ENCODE measurements around the gene S100A5. TPM values are rescaled to one million over a fixed set of nuclear protein-coding genes. Genes with fewer than 3 reads are reported as not detected.

S100A5 gene
- total and polyA plus RNA-seq, 9 of the 15 experiments (the other 6 are each of a cell fraction or from before 2014, with no cell fraction given) = 0.56 to 1.4 (median 0.64) TPM; not detected in 5

DNA sequence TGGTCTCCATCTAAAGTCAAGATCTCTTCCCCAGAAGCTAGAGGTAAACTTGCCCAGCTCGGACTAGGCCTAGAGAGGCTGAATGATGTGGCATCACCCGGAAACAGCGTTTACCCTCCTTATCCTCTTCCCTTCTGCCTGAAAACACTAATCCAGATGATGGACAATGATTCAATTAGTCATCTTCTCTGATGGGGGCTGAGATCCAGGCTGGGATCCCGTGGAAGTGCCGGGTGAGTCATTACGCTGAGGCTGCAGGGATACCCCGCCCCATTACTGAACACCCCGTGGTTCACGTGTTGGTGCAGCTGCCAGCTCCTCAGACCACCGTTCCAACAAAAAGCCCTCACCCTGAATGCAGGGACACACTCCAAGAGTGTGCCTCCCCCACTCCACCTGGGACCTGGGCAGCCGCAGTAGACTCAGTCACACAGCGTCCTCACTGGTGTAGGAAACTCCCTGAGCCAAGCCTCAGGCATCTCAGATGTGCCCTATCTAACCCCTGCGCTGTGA is 7.0 kb downstream of the S100A5 start:
- no TSS peak for BruUV-seq (replicated peaks)
- TF ChIP-seq SMARCC2 (IDR thresholded peaks at IDR 0.05; ENCODE audit: low read depth) = no peak
- no peak for TF ChIP-seq COPS2 (conservative IDR thresholded peaks at IDR 0.05)
- TF ChIP-seq, protein P1, sequence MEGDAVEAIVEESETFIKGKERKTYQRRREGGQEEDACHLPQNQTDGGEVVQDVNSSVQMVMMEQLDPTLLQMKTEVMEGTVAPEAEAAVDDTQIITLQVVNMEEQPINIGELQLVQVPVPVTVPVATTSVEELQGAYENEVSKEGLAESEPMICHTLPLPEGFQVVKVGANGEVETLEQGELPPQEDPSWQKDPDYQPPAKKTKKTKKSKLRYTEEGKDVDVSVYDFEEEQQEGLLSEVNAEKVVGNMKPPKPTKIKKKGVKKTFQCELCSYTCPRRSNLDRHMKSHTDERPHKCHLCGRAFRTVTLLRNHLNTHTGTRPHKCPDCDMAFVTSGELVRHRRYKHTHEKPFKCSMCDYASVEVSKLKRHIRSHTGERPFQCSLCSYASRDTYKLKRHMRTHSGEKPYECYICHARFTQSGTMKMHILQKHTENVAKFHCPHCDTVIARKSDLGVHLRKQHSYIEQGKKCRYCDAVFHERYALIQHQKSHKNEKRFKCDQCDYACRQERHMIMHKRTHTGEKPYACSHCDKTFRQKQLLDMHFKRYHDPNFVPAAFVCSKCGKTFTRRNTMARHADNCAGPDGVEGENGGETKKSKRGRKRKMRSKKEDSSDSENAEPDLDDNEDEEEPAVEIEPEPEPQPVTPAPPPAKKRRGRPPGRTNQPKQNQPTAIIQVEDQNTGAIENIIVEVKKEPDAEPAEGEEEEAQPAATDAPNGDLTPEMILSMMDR (IDR thresholded peaks at IDR 0.05 in 2 of 3, conservative IDR thresholded peaks at IDR 0.05 in 1 of 3; ENCODE audit: insufficient read depth in 2 of 3, low read depth in 1 of 3, low read length in 3 of 3) = no peak
- TF ChIP-seq ETV5 (CRISPR knock-in tag; IDR thresholded peaks at IDR 0.05; ENCODE audit: low read depth) = 0 out of 2 replicates have a peak, but pooled peaks have one; percentile 36
- TF ChIP-seq, protein P2, sequence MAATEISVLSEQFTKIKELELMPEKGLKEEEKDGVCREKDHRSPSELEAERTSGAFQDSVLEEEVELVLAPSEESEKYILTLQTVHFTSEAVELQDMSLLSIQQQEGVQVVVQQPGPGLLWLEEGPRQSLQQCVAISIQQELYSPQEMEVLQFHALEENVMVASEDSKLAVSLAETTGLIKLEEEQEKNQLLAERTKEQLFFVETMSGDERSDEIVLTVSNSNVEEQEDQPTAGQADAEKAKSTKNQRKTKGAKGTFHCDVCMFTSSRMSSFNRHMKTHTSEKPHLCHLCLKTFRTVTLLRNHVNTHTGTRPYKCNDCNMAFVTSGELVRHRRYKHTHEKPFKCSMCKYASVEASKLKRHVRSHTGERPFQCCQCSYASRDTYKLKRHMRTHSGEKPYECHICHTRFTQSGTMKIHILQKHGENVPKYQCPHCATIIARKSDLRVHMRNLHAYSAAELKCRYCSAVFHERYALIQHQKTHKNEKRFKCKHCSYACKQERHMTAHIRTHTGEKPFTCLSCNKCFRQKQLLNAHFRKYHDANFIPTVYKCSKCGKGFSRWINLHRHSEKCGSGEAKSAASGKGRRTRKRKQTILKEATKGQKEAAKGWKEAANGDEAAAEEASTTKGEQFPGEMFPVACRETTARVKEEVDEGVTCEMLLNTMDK (IDR thresholded peaks at IDR 0.05; ENCODE audit: borderline replicate concordance, insufficient read depth, low read depth, low read length, poor library complexity, severe bottlenecking) = no peak
- no peak for TF ChIP-seq RB1 (IDR thresholded peaks at IDR 0.05; ENCODE audit: low read depth)
- no peak for TF ChIP-seq DMBX1 (CRISPR knock-in tag; IDR thresholded peaks at IDR 0.05; ENCODE audit: borderline replicate concordance)
- TF ChIP-seq NR2C2 (CRISPR knock-in tag; IDR thresholded peaks at IDR 0.05) = no peak
- no peak for TF ChIP-seq NR2C2 (tag; IDR thresholded peaks at IDR 0.05)
- peak; percentile 74 for TF ChIP-seq BHLHE40 (IDR thresholded peaks at IDR 0.05; ENCODE audit: low read length)
- TF ChIP-seq, protein P3, sequence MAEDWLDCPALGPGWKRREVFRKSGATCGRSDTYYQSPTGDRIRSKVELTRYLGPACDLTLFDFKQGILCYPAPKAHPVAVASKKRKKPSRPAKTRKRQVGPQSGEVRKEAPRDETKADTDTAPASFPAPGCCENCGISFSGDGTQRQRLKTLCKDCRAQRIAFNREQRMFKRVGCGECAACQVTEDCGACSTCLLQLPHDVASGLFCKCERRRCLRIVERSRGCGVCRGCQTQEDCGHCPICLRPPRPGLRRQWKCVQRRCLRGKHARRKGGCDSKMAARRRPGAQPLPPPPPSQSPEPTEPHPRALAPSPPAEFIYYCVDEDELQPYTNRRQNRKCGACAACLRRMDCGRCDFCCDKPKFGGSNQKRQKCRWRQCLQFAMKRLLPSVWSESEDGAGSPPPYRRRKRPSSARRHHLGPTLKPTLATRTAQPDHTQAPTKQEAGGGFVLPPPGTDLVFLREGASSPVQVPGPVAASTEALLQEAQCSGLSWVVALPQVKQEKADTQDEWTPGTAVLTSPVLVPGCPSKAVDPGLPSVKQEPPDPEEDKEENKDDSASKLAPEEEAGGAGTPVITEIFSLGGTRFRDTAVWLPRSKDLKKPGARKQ (CRISPR knock-in tag; IDR thresholded peaks at IDR 0.05) = no peak
- no peak for TF ChIP-seq WHSC1 (IDR thresholded peaks at IDR 0.05; ENCODE audit: low read length)
- TF ChIP-seq TAF15 (IDR thresholded peaks at IDR 0.05; ENCODE audit: low read depth, low read length) = no peak
- no peak for TF ChIP-seq ZNF347 (CRISPR knock-in tag; IDR thresholded peaks at IDR 0.05; ENCODE audit: low read depth)
- peak; percentile 77; the same call in 1 of the 2 replicates for TF ChIP-seq JUN (IDR thresholded peaks at IDR 0.05; ENCODE audit: borderline replicate concordance, low read depth, low read length)
- TF ChIP-seq JUN (CRISPR knock-in tag; IDR thresholded peaks at IDR 0.05; ENCODE audit: borderline replicate concordance) = no peak
- TF ChIP-seq SMC3 (conservative IDR thresholded peaks at IDR 0.05; ENCODE audit: insufficient read depth, low read depth, low read length) = no peak

More for the DNA sequence above, 7.0 kb downstream of the S100A5 start:
- Histone ChIP-seq H2AFZ (ENCODE audit: low read depth, low read length) (peak overlapping the region; percentile 86), H3K27me3 (ENCODE audit: control insufficient read depth in 2 of 2, insufficient read depth in 2 of 2, low read length in 2 of 2) (no peaks in the 10 kb centered on the region), H3K79me2 (ENCODE audit: control insufficient read depth, insufficient read depth, low read length) (no peaks in the 10 kb centered on the region; the same call in 2 of the 3 replicates), H3K36me3 (ENCODE audit: control insufficient read depth, insufficient read depth, low read length) (no peaks in the 10 kb centered on the region), H3K9me3 (replicated peaks; ENCODE audit: control insufficient read depth, insufficient read depth, low read depth, low read length) (no peaks in the 10 kb centered on the region), H3K4me2 (ENCODE audit: insufficient read depth, low read length) (peak overlapping the region; percentile 19), H4K20me1 (replicated peaks; ENCODE audit: control insufficient read depth, insufficient read depth, low read length) (no peaks in the 10 kb centered on the region), H3K4me1 (replicated peaks in 1 of 2; ENCODE audit: control insufficient read depth in 2 of 2, insufficient read depth in 2 of 2, low read length in 2 of 2) (peaks cover 45 to 52% of the 10 kb centered on the region in 2 experiments), H3K27ac (ENCODE audit: extremely low read depth, low read depth, low read length) (no peak overlapping the region; the same call in 2 of the 3 replicates), H3K4me3 (no peak overlapping the region), H3K9ac (ENCODE audit: insufficient read depth in 1 of 2, low read depth in 2 of 2, low read length in 2 of 2) (peak overlapping the region; percentile 11 to 39; a peak in 2 of 4 replicates), H3K9me1 (ENCODE audit: control insufficient read depth, insufficient read depth, low read length) (no peaks in the 10 kb centered on the region)
- ChIA-PET POLR2A (interaction anchor here (0.6 to 1.0 kb wide), 3 partner anchors 9 to 18 kb away, joined by 3 to 4 read pairs (median 3); no protein-coding TSS in a partner anchor), CTCF (ENCODE audit: low intra/inter-chr PET ratio) (interaction anchor here (2.4 kb wide), 1 partner anchor 35 kb away, joined by 21 read pairs; no protein-coding TSS in a partner anchor)
- in situ Hi-C loops (cut with MboI) (loop anchor here (5.0 kb wide), 1 partner anchor 34 kb away; the partner anchor contains the start of gene S100A2), intact Hi-C loops (cut with micrococcal nuclease) (loop anchor here (5.0 kb wide), 1 partner anchor 99 kb away; the partner anchor contains the start of gene CHTOP)
- ATAC-seq = no peak
- 28% methylated on average over 12 of the region's 13 CpGs for WGBS (ENCODE audit: insufficient coverage, low coverage, missing lambda C conversion rate)
- DNase-seq (ENCODE audit: extremely low read depth in 1 of 4, low spot score in 3 of 4) = peak; percentile 47 to 58 (median 56)
- no peak for FAIRE-seq

Measured in K562 (cell line).